NCI-H2107 treated with DMSO at 0.1 percent for 48 hours (cell line): Measurements from ENCODE around the gene SLC16A10.
"Not testable (repeated sequence)": the region's sequence is repeated elsewhere in the genome, so short reads cannot be mapped to it uniquely, and the experiment has no call there.

ENCODE experiments used
- DNase-seq: peaks from one replicate; lab custom pipeline; 2025; ENCODE audit not compliant: unreplicated experiment; lab: John Stamatoyannopoulos, UW

Gene SLC16A10

DNA sequence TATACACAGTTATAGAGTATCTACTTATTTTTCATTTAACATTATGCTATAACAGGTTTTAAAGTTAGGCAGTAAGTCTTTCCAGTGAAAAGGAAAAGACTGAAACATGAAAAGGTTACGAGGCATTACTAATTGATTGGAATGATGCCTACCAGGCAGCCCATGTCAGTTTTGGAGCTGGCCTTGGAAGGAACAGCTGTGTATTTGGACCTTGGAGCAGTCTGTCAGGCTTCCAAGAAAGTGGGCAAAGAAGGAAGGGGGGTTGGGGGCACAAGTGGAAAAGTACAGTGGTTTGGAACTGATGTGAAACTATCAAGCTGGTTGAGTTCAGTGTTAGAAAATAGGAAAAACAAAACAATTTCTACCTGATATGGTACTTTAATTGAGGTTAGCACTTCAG, 41.7 kb downstream of the SLC16A10 start:
- no peak for DNase-seq

DNA sequence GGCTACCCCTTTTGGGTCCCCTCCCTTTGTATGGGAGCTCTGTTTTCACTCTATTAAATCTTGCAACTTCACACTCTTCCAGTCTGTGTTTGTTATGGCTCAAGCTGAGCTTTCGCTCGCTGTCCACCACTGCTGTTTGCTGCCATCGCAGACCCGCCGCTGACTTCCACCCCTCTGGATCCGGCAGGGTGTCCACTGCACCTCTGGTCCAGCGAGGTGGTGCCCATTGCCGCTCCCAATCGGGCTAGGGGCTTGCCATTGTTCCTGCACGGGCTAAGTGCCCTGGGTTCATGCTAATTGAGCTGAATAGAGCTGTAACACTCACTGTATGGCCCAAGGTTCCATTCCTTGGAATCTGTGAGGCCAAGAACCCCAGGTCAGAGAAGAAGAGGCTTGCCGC, 43.7 kb downstream of the SLC16A10 start:
- not testable (repeated sequence) for DNase-seq

DNA sequence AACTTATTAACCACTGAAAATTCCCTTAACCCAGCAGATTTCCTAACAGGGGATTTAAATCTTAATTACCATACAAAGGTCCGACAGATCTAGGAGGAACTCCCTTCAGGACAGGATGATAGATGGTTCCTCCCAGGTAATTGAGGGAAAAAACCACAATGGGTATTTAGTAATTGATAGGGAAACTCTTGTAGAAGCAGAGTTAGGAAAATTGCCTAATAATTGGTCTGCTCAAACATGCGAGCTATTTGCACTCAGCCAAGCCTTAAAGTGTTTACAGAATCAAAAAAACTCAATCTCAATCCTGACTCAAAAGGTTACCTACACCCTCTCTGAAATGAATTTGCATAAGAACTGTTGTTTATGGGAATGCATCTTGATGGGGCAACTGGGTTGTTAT, 45.4 kb downstream of the SLC16A10 start:
- not testable (repeated sequence) for DNase-seq

DNA sequence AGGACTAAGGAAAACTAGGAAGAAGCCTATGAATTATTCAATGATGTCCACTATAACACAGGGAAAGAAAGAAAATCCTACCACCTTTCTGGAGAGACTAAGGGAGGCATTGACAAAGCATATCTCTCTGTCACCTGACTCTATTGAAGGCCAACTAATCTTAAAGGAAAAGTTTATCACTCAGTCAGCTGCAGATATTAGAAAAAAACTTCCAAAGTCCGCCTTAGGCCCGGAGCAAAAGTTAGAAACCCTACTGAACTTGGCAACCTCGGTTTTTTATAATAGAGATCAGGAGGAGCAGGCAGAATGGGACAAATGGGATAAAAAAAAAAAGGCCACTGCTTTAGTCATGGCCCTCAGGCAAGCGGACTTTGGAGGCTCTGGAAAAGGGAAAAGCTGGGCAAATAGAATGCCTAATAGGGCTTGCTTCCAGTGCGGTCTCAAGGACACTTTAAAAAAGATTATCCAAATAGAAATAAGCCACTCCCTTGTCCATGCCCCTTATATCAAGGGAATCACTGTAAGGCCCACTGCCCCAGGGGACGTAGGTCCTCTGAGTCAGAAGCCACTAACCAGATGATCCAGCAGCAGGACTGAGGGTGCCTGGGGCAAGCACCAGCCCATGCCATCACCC, 47.0 kb downstream of the SLC16A10 start:
- DNase-seq: not testable (repeated sequence)

DNA sequence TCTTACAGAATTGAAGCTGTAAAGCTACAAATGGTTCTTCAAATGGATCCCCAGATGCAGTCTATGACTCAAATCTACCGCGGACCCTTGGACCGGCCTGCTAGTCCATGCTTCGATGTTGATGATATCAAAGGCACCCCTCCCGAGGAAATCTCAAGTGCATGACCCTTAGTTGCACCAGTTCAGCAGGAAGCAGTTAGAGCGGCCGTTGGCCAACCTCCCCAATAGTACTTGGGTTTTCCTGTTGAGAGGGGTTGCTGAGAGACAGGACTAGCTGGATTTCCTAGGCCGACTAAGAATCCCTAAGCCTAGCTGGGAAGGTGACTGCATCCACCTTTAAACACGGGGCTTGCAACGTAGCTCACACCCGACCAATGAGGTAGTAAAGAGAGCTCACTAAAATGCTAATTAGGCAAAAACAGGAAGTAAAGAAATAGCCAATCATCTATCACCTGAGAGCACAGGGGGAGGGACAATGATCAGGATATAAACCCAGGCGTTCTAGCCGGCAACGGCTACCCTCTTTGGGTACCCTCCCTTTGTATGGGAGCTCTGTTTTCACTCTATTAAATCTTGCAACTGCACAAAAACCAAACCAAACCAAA, 50.3 kb downstream of the SLC16A10 start:
- DNase-seq: not testable (repeated sequence)

DNA sequence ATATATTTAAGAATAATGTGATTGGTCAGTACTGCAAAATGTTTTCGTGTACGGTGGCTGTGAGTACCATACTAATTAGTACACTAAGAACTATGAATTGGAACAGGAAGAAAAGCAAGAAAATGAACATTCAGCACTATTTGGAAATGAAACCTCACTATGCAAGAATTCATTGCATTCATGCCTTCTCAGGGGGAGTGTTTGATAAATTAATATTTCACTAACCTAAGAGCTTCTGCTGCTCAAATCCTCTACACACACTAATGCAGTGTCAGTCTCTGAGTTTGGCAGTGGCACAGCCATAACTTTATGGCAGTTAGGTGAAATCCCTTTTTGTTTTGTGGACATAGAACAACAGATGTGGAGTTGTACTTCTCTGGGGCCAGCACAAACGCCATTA, 60.1 kb downstream of the SLC16A10 start:
- DNase-seq: no peak

DNA sequence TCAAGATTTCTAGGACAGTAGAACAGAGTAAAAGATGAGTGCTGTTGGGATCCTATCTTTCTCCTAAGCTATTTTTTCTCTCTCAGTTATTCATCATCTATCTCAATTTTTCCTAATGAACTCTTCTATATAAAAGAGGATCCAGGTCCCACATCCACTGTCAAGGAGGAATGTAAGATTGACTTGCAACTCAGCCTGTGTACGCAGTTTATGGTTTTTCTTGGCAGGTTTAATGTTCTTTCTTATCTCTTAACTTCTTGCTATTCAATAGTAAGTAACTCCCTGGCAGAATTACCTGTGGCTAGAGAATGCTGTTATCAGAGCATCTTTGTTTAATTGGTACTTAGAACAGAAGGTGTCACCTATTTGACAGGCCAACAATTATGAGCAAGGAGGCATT, 60.8 kb downstream of the SLC16A10 start:
- no peak for DNase-seq

DNA sequence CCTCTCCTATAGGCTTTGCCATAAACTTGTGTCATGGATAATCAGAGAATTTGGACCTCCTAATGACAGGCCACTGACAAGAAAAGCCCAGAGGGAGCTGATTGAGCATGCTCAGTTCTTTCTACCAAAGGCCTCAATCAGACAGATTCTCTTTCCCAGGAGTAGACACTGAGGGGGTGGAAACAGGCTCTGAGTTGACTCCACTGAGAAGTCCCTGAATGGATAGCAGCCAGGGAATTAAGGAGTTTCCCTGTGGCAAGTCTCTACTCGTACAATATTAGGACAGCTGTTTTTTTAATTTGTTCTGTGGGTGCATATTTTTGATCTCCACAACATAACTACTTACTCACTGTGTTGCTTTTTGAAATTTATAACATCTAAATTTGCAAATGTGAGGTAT, 63.3 kb downstream of the SLC16A10 start:
- no peak for DNase-seq

DNA sequence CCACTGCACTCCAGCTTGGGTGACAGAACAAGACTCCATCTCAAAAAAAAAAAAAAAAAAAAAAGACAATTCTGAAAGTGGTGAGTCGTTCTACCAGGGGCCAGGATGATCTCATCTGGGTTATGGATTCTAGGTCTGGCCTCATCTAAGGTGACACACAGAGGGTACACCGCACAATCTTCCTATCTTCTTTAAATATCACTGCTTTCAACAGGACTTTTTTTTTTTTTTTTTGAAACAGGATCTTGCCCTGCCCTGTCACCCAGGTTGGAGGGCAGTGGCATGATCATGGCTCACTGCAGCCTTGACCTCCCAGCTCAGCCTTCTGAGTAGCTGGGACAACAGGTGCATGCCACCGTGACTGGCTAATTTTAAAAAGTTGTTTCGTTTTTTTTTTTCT, 67.7 kb downstream of the SLC16A10 start:
- no peak for DNase-seq

DNA sequence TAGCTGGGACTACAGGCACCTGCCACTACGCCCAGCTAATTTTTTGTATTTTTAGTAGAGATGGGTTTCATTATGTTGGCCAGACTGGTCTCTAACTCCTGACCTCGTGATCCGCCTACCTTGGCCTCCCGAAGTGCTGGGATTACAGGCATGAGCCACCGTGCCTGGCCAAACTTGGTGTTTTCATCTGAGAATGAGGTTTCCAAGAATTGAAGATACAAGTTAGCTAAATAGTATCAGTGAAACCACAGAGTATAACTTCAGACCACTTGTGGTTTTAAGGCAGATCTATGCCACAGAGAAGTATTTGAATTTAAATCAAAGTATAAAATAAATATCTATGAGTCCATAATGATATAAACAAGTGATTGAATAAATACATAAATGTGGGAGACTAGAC, 70.1 kb downstream of the SLC16A10 start:
- DNase-seq: no peak

DNA sequence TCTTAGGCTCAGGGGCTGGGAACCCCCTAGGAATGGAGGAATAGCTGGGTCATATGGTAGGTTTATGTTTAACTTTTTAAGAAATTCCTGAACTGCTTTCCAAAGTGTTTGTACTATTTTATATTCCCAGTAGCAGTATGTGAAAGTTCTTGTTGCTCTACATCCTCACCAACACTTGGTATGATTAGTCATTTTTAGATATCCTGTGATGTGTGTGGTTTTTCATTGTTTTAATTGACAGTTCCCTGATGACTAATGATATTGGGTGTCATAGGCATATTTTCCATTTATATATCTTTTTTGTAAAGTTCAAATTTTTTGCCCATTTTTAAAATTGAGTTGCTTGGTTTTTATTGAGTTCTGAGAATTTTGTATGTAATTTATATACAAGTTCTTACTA, 72.3 kb downstream of the SLC16A10 start:
- no peak for DNase-seq

DNA sequence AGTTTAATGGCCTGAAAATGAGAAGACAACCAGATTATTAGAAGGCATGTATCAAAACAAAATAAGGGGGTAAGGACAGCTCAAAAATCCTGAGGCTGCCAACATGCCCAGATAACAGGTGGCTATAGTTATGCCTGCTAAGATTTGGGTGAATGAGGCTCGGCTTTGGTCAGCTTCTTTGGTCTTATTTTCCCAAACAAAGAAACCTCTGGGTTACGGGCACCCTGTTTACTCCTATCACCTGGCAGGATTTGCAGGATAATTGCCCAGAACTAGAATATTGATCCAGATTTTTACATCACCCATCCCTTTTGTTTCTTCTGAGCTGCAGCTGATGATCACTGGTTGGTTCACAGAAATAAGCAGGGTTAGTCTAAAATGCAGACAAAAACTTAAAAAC, 74.3 kb downstream of the SLC16A10 start:
- no peak for DNase-seq

DNA sequence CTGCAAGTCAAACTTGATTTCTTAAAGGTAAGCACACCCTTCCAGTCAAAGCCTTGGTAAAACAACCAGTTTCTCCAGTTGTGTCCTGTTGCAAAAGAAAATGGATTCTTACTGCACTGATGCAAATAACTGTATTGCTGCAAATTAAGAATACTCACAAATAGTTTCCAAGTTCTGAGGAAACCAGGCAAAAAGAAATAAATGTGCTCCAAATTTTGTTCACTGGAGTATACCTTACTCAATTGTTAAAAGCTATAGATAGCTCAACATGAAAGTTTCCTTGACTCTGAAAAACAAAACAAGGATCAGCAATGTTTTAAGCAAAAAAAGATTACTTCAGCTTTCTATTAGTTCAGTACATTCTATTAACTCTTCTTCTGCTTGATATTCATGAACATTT, 75.2 kb downstream of the SLC16A10 start:
- DNase-seq: no peak

DNA sequence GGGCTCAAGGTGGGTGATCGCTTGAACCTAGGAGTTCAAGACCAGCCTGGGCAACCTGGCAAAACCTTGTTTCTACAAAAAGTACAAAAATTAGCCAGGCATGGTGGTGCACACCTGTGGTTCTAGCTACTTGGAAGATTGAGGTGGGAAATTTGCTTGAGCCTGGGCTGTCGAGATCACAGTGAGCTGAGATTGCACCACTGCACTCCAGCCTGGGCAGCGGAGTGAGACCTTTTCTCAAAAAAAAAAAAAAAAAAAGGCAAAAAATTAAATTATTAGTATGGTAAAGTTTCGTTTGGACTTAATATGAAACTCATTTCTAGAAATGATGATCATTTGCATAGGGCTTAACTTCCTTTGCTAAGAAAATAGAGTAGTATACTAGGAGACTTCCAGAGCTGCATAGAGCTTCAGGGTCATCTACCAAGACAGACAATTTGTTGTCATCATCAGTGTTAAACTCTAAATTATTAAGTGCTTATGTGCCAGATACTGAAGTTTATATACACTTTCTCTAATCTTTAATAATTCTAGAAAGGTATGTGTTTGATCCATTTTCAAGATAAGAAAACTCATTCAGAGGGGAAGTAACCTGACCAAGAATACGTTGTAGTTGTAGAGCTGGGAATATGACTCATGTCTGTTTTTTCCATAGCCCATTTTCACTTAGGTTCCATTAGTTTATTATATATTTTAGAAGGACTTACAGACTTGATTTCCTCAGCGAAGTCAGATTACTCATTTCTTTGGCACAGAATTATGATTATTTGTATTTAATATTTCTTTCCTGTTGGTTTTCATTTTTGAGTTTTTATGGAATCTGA, 84.5 kb downstream of the SLC16A10 start:
- no peak for DNase-seq

DNA sequence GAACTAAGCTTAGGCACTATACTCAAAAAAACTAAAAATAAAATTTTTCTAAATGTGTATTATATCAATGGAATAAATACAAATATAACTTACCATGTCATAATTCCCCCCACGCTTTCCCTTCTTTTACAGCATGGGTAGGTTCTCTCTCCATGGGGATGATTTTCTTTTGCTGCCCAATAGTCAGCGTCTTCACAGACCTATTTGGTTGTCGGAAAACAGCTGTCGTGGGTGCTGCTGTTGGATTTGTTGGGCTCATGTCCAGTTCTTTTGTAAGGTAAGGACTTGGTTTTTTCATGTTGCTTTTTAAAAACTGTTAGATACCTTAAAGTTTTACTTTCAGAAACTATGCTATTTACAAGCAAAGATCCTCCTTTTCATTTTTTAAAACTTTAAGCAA, 85.3 kb downstream of the SLC16A10 start:
- DNase-seq: no peak

DNA sequence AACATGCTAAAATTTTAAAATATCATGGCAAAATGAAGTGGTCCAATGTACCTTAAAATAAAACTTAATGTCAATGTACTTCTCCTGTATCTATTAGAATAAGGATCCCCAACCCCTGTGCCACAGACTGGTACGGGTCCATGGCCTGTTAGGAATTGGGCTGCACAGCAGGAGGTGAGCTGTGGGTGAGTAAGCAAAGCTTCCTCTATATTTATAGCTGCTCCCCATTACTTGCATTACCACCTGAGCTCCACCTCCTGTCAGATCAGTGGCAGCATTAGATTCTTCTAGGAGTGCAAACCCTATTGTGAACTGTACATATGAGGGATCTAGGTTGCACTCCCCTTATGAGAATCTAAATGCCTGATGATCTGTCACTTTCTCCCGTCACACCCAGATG, 86.0 kb downstream of the SLC16A10 start:
- DNase-seq: no peak

DNA sequence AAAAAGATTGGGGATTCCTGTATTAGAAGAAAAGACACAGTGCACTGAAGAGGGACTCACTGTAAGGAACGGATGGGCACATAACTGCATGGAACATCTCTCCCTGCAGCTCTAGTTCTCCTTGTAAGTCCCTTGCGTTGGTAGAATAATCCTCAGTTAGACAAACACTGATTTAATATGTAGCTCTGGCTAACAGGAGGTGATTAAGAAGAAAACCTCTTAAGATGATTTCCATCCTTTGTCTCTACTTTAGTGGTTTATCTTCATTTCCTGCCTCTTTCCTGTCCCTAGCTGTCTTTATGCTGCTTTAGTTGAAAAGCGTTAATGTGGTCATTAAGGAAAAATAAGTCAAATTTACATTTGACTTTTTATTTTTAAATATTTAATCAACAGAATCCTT, 86.6 kb downstream of the SLC16A10 start:
- no peak for DNase-seq

DNA sequence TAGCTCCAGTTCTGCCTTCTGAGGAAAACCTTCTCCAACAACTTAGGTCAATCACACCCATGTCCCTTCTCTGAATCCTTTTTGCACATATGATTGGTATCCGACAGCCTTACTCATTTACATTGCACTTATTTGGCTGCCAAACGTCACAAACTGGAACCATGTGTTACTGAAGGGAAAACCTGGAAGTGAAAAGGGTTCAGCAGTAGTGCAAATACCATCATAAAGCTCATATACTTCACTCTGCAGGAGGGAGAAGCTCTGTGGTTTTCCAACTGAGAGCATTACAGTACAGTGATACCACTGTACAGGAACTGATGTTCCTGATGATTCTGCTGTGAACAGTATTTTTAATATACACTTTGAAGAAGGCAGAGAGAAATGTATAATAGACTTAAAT, 87.8 kb downstream of the SLC16A10 start:
- no peak for DNase-seq

DNA sequence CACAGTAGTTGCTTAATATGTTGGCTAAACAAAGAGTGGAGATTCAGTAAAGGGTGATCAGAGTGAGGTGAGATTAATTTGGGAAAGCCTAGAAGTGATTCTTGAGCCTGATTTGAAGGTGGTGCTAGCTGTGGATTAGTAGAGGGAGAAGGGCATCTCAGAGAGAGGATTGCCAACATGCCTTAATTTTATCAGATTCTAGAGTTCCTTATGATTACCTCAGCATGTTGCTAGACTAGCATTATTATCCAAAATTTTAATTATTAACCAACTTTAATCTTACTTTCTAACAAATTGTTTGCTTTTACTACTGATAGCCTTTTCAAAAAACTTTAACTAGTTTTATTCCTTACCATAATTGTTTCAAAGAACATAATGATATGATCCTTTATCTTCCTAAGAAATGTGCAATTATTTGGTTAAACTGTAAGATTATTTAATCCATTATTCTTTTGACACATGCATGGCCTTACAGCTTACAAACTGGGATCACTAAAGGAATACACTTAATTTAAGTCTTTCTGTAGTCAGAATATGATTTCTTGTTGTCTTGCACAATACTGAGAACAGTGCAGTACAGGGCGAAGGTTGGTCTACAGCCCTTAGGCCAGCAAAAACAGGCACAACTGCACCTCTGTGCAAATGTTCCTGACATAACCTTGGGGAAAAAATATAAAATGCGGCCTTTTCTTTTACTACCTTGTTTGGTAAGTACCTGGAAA, 88.9 kb downstream of the SLC16A10 start:
- no peak for DNase-seq

DNA sequence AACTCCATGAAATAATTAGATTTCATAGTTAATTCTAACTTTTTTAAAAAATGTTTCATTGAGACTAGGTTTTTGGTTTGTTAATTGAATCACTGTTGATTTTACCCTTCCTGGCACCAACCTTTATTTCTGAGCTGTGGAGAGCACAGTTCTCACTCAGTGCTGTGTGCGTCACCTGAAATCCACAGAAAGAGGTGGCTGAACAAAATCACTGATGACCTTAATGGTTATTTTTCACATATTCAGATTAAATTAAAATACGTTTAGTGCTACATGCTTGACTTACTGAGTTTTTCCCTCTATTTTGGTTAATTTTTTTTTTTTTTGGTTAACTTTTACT, 89.4 kb downstream of the SLC16A10 start:
- DNase-seq: no peak

DNA sequence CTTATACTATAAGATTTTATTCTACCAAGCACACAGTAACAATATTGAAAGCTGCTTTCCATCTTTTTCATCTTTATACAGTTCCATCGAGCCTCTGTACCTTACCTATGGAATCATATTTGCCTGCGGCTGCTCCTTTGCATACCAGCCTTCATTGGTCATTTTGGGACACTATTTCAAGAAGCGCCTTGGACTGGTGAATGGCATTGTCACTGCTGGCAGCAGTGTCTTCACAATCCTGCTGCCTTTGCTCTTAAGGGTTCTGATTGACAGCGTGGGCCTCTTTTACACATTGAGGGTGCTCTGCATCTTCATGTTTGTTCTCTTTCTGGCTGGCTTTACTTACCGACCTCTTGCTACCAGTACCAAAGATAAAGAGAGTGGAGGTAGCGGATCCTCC, 89.8 kb downstream of the SLC16A10 start:
- no peak for DNase-seq
